Trophoblast cell (in vitro differentiated cells and primary cell): Measurements from ENCODE around the gene RHEX.

ENCODE experiments used
- DNase-seq, 2 donors: peaks; one replicate each; pipeline ENCODE4 v3.0.0-alpha.2; 2016
- H2AFZ ChIP-seq: 2 replicates; pipeline ENCODE4 v1.6.1; 2013; ENCODE audit warnings: low read length, moderate library complexity, mild to moderate bottlenecking; ENCODE audit not compliant: insufficient read depth, poor library complexity
- H2AK5ac ChIP-seq: 2 replicates; pipeline ENCODE4 v1.6.1; 2013; ENCODE audit warnings: mild to moderate bottlenecking, low read length
- H2BK120ac ChIP-seq: 2 replicates; pipeline ENCODE4 v1.6.1; 2013; ENCODE audit warnings: low read length, mild to moderate bottlenecking, moderate library complexity; ENCODE audit not compliant: insufficient read depth, poor library complexity
- H2BK12ac ChIP-seq: 2 replicates; pipeline ENCODE4 v1.6.1; 2013; ENCODE audit warnings: mild to moderate bottlenecking, low read length, moderate library complexity
- H2BK5ac ChIP-seq: 2 replicates; pipeline ENCODE4 v1.6.1; 2013; ENCODE audit warnings: low read length, low read depth, moderate library complexity, mild to moderate bottlenecking; ENCODE audit not compliant: poor library complexity
- H3K14ac ChIP-seq: 2 replicates; pipeline ENCODE4 v1.6.1; 2013; ENCODE audit warnings: mild to moderate bottlenecking, low read length
- H3K18ac ChIP-seq: 2 replicates; pipeline ENCODE4 v1.6.1; 2013; ENCODE audit warnings: mild to moderate bottlenecking, low read length
- H3K23ac ChIP-seq: 2 replicates; pipeline ENCODE4 v1.6.1; 2013; ENCODE audit warnings: low read length
- H3K27ac ChIP-seq: 2 replicates; pipeline ENCODE4 v1.5.1; 2013; ENCODE audit warnings: low read depth, mild to moderate bottlenecking, inconsistent platforms, low read length, moderate library complexity
- H3K27me3 ChIP-seq: 2 replicates; pipeline ENCODE4 v1.6.1; 2013; ENCODE audit warnings: inconsistent platforms, mild to moderate bottlenecking, low read length, moderate library complexity; ENCODE audit not compliant: insufficient read depth
- H3K36me3 ChIP-seq, 2 experiments: 1 replicate in 1 of 2; 2 replicates in 1 of 2; pipeline ENCODE4 v1.6.1; 2013; ENCODE audit warnings: low read length in 2 of 2, mild to moderate bottlenecking in 2 of 2, moderate library complexity in 1 of 2; ENCODE audit not compliant: insufficient read depth in 2 of 2, control insufficient read depth in 1 of 2
- H3K4ac ChIP-seq: 2 replicates; pipeline ENCODE4 v1.6.1; 2013; ENCODE audit warnings: low read depth, mild to moderate bottlenecking, low read length, moderate library complexity
- H3K4me1 ChIP-seq, 2 experiments: 1 replicate in 1 of 2; 2 replicates in 1 of 2; pipeline ENCODE4 v1.6.1; 2013; ENCODE audit warnings: low read length in 2 of 2, mild to moderate bottlenecking in 2 of 2, moderate library complexity in 1 of 2; ENCODE audit not compliant: insufficient read depth in 2 of 2, control insufficient read depth in 1 of 2
- H3K4me2 ChIP-seq: 2 replicates; pipeline ENCODE4 v1.6.1; 2013; ENCODE audit warnings: inconsistent platforms, mild to moderate bottlenecking, low read length, moderate library complexity
- H3K4me3 ChIP-seq: 2 replicates; pipeline ENCODE4 v1.5.1; 2013; ENCODE audit warnings: mild to moderate bottlenecking, low read depth, low read length, inconsistent platforms
- H3K79me1 ChIP-seq: one replicate; pipeline ENCODE4 v1.6.1; 2013; ENCODE audit warnings: low read length
- H3K79me2 ChIP-seq: 2 replicates; pipeline ENCODE4 v1.6.1; 2013; ENCODE audit warnings: low read length, mild to moderate bottlenecking; ENCODE audit not compliant: control insufficient read depth, insufficient read depth, poor library complexity
- H3K9ac ChIP-seq: 2 replicates; pipeline ENCODE4 v1.6.1; 2013; ENCODE audit warnings: mild to moderate bottlenecking, low read length
- H3K9me3 ChIP-seq: 2 replicates; pipeline ENCODE4 v1.6.1; 2013; ENCODE audit warnings: low read depth, mild to moderate bottlenecking, control low read depth, inconsistent platforms, low read length; ENCODE audit not compliant: insufficient read depth
- H4K12ac ChIP-seq: 2 replicates; pipeline ENCODE4 v1.6.1; 2013; ENCODE audit warnings: low read depth, mild to moderate bottlenecking, low read length, moderate library complexity
- H4K8ac ChIP-seq: 2 replicates; pipeline ENCODE4 v1.6.1; 2013; ENCODE audit warnings: low read depth, mild to moderate bottlenecking, low read length, moderate library complexity
- H4K91ac ChIP-seq: one replicate; pipeline ENCODE4 v1.6.1; 2013; ENCODE audit warnings: low read depth, mild to moderate bottlenecking, low read length, moderate library complexity
- WGBS: extraction: QIAGEN DNeasy Blood & Tissue Kit; methylation state at CpG from one replicate; pipeline ENCODE4 v1.1.7; 2013; ENCODE audit warnings: missing lambda C conversion rate; ENCODE audit not compliant: insufficient read length, insufficient coverage; ENCODE audit errors: extremely low coverage; 5-methylcytosine and 5-hydroxymethylcytosine counted together

RHEX gene

GRCh38 chr1:206037581-206037980 is 15.4 kb upstream of the RHEX start:
- H2AFZ ChIP-seq = no peak overlapping the region
- no peak overlapping the region for H4K8ac ChIP-seq
- H2BK12ac ChIP-seq = no peak overlapping the region
- H3K4me1 ChIP-seq = no peaks in the 10 kb centered on the region
- H2BK120ac ChIP-seq = no peak overlapping the region
- H3K36me3 ChIP-seq = no peaks in the 10 kb centered on the region
- H4K12ac ChIP-seq = no peak overlapping the region
- H3K14ac ChIP-seq = no peak overlapping the region
- H3K79me2 ChIP-seq = no peaks in the 10 kb centered on the region
- no CpG with 5 or more reads among the region's 9 CpGs for WGBS
- H3K4me3 ChIP-seq = no peak overlapping the region
- no peak overlapping the region for H3K18ac ChIP-seq
- H3K4me2 ChIP-seq = no peak overlapping the region
- H2AK5ac ChIP-seq = no peak overlapping the region
- no peak overlapping the region for H2BK5ac ChIP-seq
- H3K4ac ChIP-seq = no peak overlapping the region
- no peak for DNase-seq
- H3K9me3 ChIP-seq = peaks cover 2% of the 10 kb centered on the region
- no peak overlapping the region for H3K27ac ChIP-seq
- H4K91ac ChIP-seq = no peak overlapping the region
- H3K27me3 ChIP-seq = no peaks in the 10 kb centered on the region
- no peak overlapping the region for H3K23ac ChIP-seq
- H3K79me1 ChIP-seq = no peaks in the 10 kb centered on the region
- H3K9ac ChIP-seq = no peak overlapping the region

DNA sequence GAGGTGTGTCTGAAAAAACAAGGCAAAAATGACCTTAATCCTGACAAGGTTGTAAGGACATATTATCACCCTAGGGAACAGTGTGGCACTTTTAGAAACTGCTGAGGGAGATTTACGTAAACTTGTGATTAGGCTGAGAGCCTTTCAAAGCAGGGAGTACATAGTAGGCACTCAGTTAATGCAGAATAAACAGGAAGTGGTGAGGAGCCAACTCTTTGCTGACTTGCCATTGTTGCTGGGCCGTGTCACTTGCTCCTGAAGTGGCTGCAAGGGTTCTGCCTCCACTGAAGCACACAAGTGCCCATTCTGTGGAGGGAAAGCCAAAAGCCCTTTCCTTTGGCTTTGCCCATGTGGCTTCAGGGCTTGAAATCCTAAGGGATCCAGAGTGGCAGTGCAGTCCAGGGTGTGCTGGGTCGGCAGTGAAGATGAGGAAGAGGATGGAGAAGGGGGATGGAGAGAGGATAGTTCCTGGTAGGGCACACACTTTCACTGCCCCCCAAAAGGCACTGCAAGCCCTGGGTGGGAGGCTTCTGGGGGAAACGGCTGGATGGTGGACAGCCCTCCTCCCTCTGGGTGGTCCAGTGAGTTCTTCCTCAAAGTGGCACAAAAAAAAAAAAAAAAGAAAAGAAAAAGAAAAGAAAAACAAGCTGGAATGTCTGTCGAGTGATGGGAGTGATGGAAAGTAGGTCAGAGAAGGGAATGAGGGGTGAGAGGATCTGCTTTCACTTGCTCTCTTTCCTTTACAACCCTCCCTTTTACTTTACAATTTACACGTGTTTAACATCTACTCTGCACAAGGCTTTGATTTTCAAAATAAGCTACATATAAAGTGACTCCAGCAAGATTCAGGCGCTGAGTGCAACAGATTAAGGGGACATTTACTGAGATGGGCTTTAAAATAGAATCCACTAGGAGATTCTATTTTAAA is 13.7 kb upstream of the RHEX start:
- WGBS = no CpG with 5 or more reads among the region's 7 CpGs
- H2AK5ac ChIP-seq = no peak overlapping the region
- H3K14ac ChIP-seq = no peak overlapping the region

DNA sequence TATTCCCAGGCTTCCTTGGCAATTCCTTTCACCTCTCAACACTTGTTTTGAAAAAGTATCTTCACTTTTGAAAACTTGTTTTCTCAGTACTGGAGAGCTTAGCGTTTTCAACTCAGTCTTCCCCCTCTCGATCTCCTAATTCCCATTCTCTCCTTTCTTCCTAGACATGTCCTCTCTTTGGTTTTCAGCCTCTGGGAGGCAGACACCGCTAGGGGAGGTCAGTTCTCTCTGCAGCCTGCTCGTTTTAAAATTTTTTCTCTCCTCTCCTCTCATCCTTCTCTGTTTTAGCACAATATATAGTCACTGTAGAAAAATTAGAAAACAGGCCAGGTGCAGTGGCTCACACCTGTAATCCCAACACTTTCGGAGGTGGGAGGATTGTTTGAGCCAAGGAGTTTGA is 12.6 kb upstream of the RHEX start:
- Histone ChIP-seq H2BK5ac (no peak overlapping the region), H3K4me2 (no peak overlapping the region), H4K91ac (no peak overlapping the region), H3K14ac (no peak overlapping the region), H4K8ac (no peak overlapping the region), H3K18ac (no peak overlapping the region), H3K4me1 (no peaks in the 10 kb centered on the region), H2BK12ac (no peak overlapping the region), H3K9ac (no peak overlapping the region), H3K79me1 (no peaks in the 10 kb centered on the region), H3K27me3 (no peaks in the 10 kb centered on the region), H3K36me3 (no peaks in the 10 kb centered on the region), H3K27ac (no peak overlapping the region), H2AFZ (no peak overlapping the region), H2BK120ac (no peak overlapping the region), H4K12ac (no peak overlapping the region), H3K4me3 (no peak overlapping the region), H3K79me2 (no peaks in the 10 kb centered on the region), H3K4ac (no peak overlapping the region), H2AK5ac (no peak overlapping the region), H3K9me3 (no peaks in the 10 kb centered on the region), H3K23ac (no peak overlapping the region)
- no CpG with 5 or more reads among the region's 5 CpGs for WGBS
- no peak for DNase-seq

More for the DNA sequence above, 13.7 kb upstream of the RHEX start:
- H3K27me3 ChIP-seq = no peaks in the 10 kb centered on the region
- H3K4me3 ChIP-seq = no peak overlapping the region
- H2AFZ ChIP-seq = no peak overlapping the region
- H3K4me1 ChIP-seq = no peaks in the 10 kb centered on the region
- H3K27ac ChIP-seq = no peak overlapping the region
- H3K9ac ChIP-seq = no peak overlapping the region
- no peak overlapping the region for H2BK120ac ChIP-seq
- H2BK12ac ChIP-seq = no peak overlapping the region
- no peak overlapping the region for H4K8ac ChIP-seq
- H2BK5ac ChIP-seq = no peak overlapping the region
- no peak overlapping the region for H3K4ac ChIP-seq
- H4K12ac ChIP-seq = no peak overlapping the region
- H3K36me3 ChIP-seq = no peaks in the 10 kb centered on the region
- no peak overlapping the region for H3K23ac ChIP-seq
- H3K79me1 ChIP-seq = no peaks in the 10 kb centered on the region
- no peaks in the 10 kb centered on the region for H3K79me2 ChIP-seq
- no peaks in the 10 kb centered on the region for H3K9me3 ChIP-seq
- peak overlapping the region; percentile 13 for H4K91ac ChIP-seq
- no peak overlapping the region for H3K18ac ChIP-seq
- no peak for DNase-seq
- no peak overlapping the region for H3K4me2 ChIP-seq

- H2AFZ ChIP-seq = no peak overlapping the region
- WGBS = no CpG with 5 or more reads among the region's 7 CpGs
- no peaks in the 10 kb centered on the region for H3K4me1 ChIP-seq
- no peaks in the 10 kb centered on the region for H3K36me3 ChIP-seq
- no peak overlapping the region for H3K9ac ChIP-seq
- H2AK5ac ChIP-seq = no peak overlapping the region
- H3K79me2 ChIP-seq = no peaks in the 10 kb centered on the region
- H3K27me3 ChIP-seq = no peaks in the 10 kb centered on the region
- no peaks in the 10 kb centered on the region for H3K9me3 ChIP-seq
- no peak overlapping the region for H3K18ac ChIP-seq
- peak in 1 of 2 donors; percentile 1 for DNase-seq
- H4K8ac ChIP-seq = no peak overlapping the region
- no peak overlapping the region for H3K14ac ChIP-seq
- no peak overlapping the region for H4K12ac ChIP-seq
- H2BK120ac ChIP-seq = no peak overlapping the region
- H2BK12ac ChIP-seq = no peak overlapping the region
- no peak overlapping the region for H3K4ac ChIP-seq
- H3K4me3 ChIP-seq = no peak overlapping the region
- no peak overlapping the region for H3K4me2 ChIP-seq
- H2BK5ac ChIP-seq = no peak overlapping the region
- no peaks in the 10 kb centered on the region for H3K79me1 ChIP-seq
- no peak overlapping the region for H3K27ac ChIP-seq
- no peak overlapping the region for H3K23ac ChIP-seq
- H4K91ac ChIP-seq = no peak overlapping the region
Observed at GRCh38 chr1:206041640-206042039, 11.3 kb upstream of the RHEX start.
